Endodermal cell (in vitro differentiated cells): ENCODE results near the gene CNTN4. TPM values are rescaled to one million over a fixed set of nuclear protein-coding genes. Genes with fewer than 3 reads are reported as not detected.

Source experiments
- DNase-seq: peaks from one replicate; pipeline ENCODE4 v3.0.0-alpha.2; 2017
- H3K27ac ChIP-seq: 2 replicates; pipeline ENCODE4 v1.5.1; 2013; ENCODE audit warnings: mild to moderate bottlenecking, low read depth, low read length, moderate library complexity
- H3K27me3 ChIP-seq: 2 replicates; pipeline ENCODE4 v1.6.1; 2013; ENCODE audit warnings: mild to moderate bottlenecking, low read length, moderate library complexity; ENCODE audit not compliant: insufficient read depth, control insufficient read depth, poor library complexity, severe bottlenecking
- H3K36me3 ChIP-seq: 2 replicates; pipeline ENCODE4 v1.7.0; 2013; ENCODE audit warnings: mild to moderate bottlenecking, low read length, moderate library complexity; ENCODE audit not compliant: control insufficient read depth, insufficient read depth
- H3K4me1 ChIP-seq: one replicate; pipeline ENCODE4 v1.7.0; 2013; ENCODE audit warnings: low read length; ENCODE audit not compliant: control insufficient read depth, insufficient read depth
- H3K4me3 ChIP-seq: 2 replicates; pipeline ENCODE4 v1.5.1; 2013; ENCODE audit warnings: mild to moderate bottlenecking, low read length, moderate library complexity
- H3K9ac ChIP-seq: 2 replicates; pipeline ENCODE4 v1.6.1; 2013; ENCODE audit warnings: mild to moderate bottlenecking, low read length, moderate library complexity; ENCODE audit not compliant: poor library complexity, severe bottlenecking; ENCODE audit errors: extremely low read depth
- H3K9me3 ChIP-seq: 2 replicates; pipeline ENCODE4 v1.6.1; 2013; ENCODE audit warnings: mild to moderate bottlenecking, low read length, moderate library complexity; ENCODE audit not compliant: control insufficient read depth
- H3K27ac Mint-ChIP-seq: 2 replicates; pipeline ENCODE4 v1.8.0; 2020; ENCODE audit warnings: mixed read lengths
- H3K27me3 Mint-ChIP-seq: 2 replicates; pipeline ENCODE4 v1.8.0; 2021; ENCODE audit warnings: mild to moderate bottlenecking, mixed read lengths; ENCODE audit not compliant: insufficient read depth
- H3K36me3 Mint-ChIP-seq: 2 replicates; pipeline ENCODE4 v1.8.0; 2020; ENCODE audit warnings: low read depth, mixed read lengths
- H3K4me1 Mint-ChIP-seq: 2 replicates; pipeline ENCODE4 v1.8.0; 2020; ENCODE audit warnings: mixed read lengths
- H3K4me3 Mint-ChIP-seq: 2 replicates; pipeline ENCODE4 v1.8.0; 2020; ENCODE audit warnings: mild to moderate bottlenecking, moderate library complexity, mixed read lengths
- H3K9me3 Mint-ChIP-seq: 2 replicates; pipeline ENCODE4 v1.8.0; 2020; ENCODE audit warnings: mild to moderate bottlenecking, mixed read lengths
- WGBS, 2 experiments: methylation state at CpG; one replicate each; pipeline versions ENCODE4 v1.1.5 to v1.1.7; 2013; ENCODE audit warnings: missing lambda C conversion rate in 2 of 2, mixed read lengths in 1 of 2; ENCODE audit not compliant: insufficient coverage in 1 of 2, insufficient read length in 1 of 2; 5-methylcytosine and 5-hydroxymethylcytosine counted together
- total RNA-seq, 2 donors: library from RNA; stranded (reverse); fragmentation: NEBNext Ultra II Directional in 1 of 2; extraction: Animal tissue kit (Norgen Biotek cat#: 25700) in 1 of 2; gene quantifications; 2 replicates in 1 of 2; 3 replicates in 1 of 2; pipeline ENCODE4 v1.2.1, GENCODE V29; 2021
- TF ChIP-seq, protein P1 (sequence below): fragments of 200-600 bp; sonication (generic); conservative IDR thresholded peaks from 2 replicates; pipeline ENCODE4 v1.5.0; 2021; ENCODE audit warnings: antibody characterized with exemption, mild to moderate bottlenecking

The CNTN4 gene
- total RNA-seq, 2 donors from 2014 or later = 10.8 to 11.1 TPM

DNA sequence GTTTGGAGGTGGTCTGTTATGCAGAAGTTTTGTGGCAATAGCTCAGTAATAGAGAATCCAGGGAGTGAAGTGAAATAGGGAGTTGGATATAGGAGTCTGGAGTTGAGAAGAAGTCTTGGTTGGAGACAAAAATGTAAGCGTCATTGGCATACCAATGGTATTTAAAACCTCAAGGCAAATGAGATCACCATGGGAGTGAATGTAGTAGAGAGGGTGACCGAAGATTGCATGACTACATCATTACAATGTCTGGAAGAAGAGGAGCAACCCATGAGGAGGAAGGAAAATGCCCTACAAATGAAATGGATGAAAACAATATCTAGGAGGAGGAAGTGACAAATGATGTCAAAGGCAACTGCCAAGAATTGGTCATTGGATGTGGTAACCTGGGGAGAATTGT is 54.4 kb downstream of the CNTN4 start:
- H3K27ac Mint-ChIP-seq = no peak overlapping the region
- Histone ChIP-seq H3K4me1 (no peaks in the 10 kb centered on the region), H3K27ac (no peak overlapping the region), H3K27me3 (no peaks in the 10 kb centered on the region), H3K4me3 (no peak overlapping the region), H3K9ac (no peak overlapping the region), H3K9me3 (peaks cover 8% of the 10 kb centered on the region), H3K36me3 (no peaks in the 10 kb centered on the region)
- H3K9me3 Mint-ChIP-seq = no peaks in the 10 kb centered on the region
- H3K27me3 Mint-ChIP-seq = peaks cover 9% of the 10 kb centered on the region
- no peaks in the 10 kb centered on the region for H3K36me3 Mint-ChIP-seq
- peaks cover 3% of the 10 kb centered on the region for H3K4me1 Mint-ChIP-seq
- TF ChIP-seq, protein P1, sequence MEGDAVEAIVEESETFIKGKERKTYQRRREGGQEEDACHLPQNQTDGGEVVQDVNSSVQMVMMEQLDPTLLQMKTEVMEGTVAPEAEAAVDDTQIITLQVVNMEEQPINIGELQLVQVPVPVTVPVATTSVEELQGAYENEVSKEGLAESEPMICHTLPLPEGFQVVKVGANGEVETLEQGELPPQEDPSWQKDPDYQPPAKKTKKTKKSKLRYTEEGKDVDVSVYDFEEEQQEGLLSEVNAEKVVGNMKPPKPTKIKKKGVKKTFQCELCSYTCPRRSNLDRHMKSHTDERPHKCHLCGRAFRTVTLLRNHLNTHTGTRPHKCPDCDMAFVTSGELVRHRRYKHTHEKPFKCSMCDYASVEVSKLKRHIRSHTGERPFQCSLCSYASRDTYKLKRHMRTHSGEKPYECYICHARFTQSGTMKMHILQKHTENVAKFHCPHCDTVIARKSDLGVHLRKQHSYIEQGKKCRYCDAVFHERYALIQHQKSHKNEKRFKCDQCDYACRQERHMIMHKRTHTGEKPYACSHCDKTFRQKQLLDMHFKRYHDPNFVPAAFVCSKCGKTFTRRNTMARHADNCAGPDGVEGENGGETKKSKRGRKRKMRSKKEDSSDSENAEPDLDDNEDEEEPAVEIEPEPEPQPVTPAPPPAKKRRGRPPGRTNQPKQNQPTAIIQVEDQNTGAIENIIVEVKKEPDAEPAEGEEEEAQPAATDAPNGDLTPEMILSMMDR = no peak
- no peak overlapping the region for H3K4me3 Mint-ChIP-seq
- DNase-seq = no peak
- WGBS, 2 experiments = 86 to 95% methylated on average over 2 of the region's 2 CpGs

GRCh38 chr3:2153547-2153946 is 54.9 kb downstream of the CNTN4 start:
- Mint-ChIP-seq H3K4me3 (no peak overlapping the region), H3K27ac (no peak overlapping the region), H3K27me3 (peaks cover 9% of the 10 kb centered on the region), H3K9me3 (no peaks in the 10 kb centered on the region), H3K36me3 (no peaks in the 10 kb centered on the region), H3K4me1 (peaks cover 3% of the 10 kb centered on the region)
- WGBS, 2 experiments = 65 to 67% methylated on average over 5 of the region's 5 CpGs
- Histone ChIP-seq H3K27me3 (no peaks in the 10 kb centered on the region), H3K36me3 (no peaks in the 10 kb centered on the region), H3K27ac (no peak overlapping the region), H3K4me1 (no peaks in the 10 kb centered on the region), H3K4me3 (no peak overlapping the region), H3K9ac (no peak overlapping the region), H3K9me3 (peaks cover 8% of the 10 kb centered on the region)
- TF ChIP-seq, protein P1 = no peak
- no peak for DNase-seq

DNA sequence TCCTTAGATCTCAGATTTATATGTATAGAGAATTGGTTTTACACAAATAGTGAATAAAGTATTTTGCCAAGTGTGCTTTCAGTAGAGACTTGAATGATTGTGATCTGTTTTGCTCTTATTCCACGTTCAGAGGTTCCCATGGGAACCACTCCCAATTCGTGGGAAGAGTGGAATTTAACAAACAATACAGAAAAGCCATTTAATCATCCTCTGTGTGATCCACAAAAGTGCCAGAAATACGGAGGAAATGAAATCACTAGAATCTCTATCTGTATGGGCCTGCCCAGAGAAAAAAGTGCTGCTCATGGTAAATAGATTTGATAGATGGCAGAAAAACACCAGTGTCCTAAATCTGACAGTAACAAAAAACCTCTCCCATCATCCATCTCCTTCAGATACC is 56.0 kb downstream of the CNTN4 start:
- Histone ChIP-seq H3K9me3 (peaks cover 8% of the 10 kb centered on the region), H3K36me3 (no peaks in the 10 kb centered on the region), H3K27ac (no peak overlapping the region), H3K4me1 (no peaks in the 10 kb centered on the region), H3K4me3 (no peak overlapping the region), H3K27me3 (no peaks in the 10 kb centered on the region), H3K9ac (no peak overlapping the region)
- DNase-seq = no peak
- TF ChIP-seq, protein P1 = no peak
- no peaks in the 10 kb centered on the region for H3K36me3 Mint-ChIP-seq
- H3K4me1 Mint-ChIP-seq = peaks cover 3% of the 10 kb centered on the region
- H3K4me3 Mint-ChIP-seq = no peak overlapping the region
- H3K27ac Mint-ChIP-seq = no peak overlapping the region
- no peaks in the 10 kb centered on the region for H3K9me3 Mint-ChIP-seq
- 55% methylated on average over 3 of the region's 3 CpGs; no CpG with 5 or more reads in 1 of the 2 experiments for WGBS, 2 experiments
- peaks cover 9% of the 10 kb centered on the region for H3K27me3 Mint-ChIP-seq
